ENCODE data around the gene BRINP1.

- TF ChIP-seq, protein P1, sequence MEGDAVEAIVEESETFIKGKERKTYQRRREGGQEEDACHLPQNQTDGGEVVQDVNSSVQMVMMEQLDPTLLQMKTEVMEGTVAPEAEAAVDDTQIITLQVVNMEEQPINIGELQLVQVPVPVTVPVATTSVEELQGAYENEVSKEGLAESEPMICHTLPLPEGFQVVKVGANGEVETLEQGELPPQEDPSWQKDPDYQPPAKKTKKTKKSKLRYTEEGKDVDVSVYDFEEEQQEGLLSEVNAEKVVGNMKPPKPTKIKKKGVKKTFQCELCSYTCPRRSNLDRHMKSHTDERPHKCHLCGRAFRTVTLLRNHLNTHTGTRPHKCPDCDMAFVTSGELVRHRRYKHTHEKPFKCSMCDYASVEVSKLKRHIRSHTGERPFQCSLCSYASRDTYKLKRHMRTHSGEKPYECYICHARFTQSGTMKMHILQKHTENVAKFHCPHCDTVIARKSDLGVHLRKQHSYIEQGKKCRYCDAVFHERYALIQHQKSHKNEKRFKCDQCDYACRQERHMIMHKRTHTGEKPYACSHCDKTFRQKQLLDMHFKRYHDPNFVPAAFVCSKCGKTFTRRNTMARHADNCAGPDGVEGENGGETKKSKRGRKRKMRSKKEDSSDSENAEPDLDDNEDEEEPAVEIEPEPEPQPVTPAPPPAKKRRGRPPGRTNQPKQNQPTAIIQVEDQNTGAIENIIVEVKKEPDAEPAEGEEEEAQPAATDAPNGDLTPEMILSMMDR (IDR thresholded peaks at IDR 0.05), result no peak
- TF ChIP-seq EP300 (IDR thresholded peaks at IDR 0.05; ENCODE audit: low read depth), result no peak
Observed at GRCh38 chr9:119121899-119122298, 247.3 kb downstream of the BRINP1 start.
